ENCODE measurements around the gene TLE2. TPM values are rescaled to one million over a fixed set of nuclear protein-coding genes. Genes with fewer than 3 reads are reported as not detected.

TLE2 gene
- total and polyA plus RNA-seq, 9 of the 15 experiments (the other 6 are each of a cell fraction or from before 2014, with no cell fraction given): 0.35 to 13.1 (median 6.2) TPM

GRCh38 chr19:2977001-2977745, 51.9 kb downstream of the TLE2 start, which contains the start of gene TLE6:
Gene TLE6 (plus strand): TSS chr19:2977564. CDS start chr19:2978234, 670 bp downstream.
- ATAC-seq (peak; percentile 99), DNase-seq (ENCODE audit: extremely low read depth in 1 of 4, low spot score in 3 of 4) (peak; percentile 98 to 99 (median 99)), FAIRE-seq (peak; percentile 97)
- Histone ChIP-seq H4K20me1 (replicated peaks; ENCODE audit: control insufficient read depth, insufficient read depth, low read length) (no peaks in the 10 kb centered on the region), H3K27ac (ENCODE audit: extremely low read depth, low read depth, low read length) (peak within 1 kb of the TSS; percentile 73), H3K9me3 (replicated peaks; ENCODE audit: control insufficient read depth, insufficient read depth, low read depth, low read length) (no peaks in the 10 kb centered on the region), H2AFZ (ENCODE audit: low read depth, low read length) (peak within 1 kb of the TSS; percentile 98), H3K4me2 (ENCODE audit: insufficient read depth, low read length) (peak within 1 kb of the TSS; percentile 89), H3K4me3 (peak within 1 kb of the TSS; percentile 49), H3K36me3 (ENCODE audit: control insufficient read depth, insufficient read depth, low read length) (no peaks in the 10 kb centered on the region), H3K27me3 (ENCODE audit: control insufficient read depth in 2 of 2, insufficient read depth in 2 of 2, low read length in 2 of 2) (no peaks in the 10 kb centered on the region), H3K9ac (ENCODE audit: insufficient read depth in 1 of 2, low read depth in 2 of 2, low read length in 2 of 2) (peak within 1 kb of the TSS; percentile 54 to 89), H3K79me2 (ENCODE audit: control insufficient read depth, insufficient read depth, low read length) (no peaks in the 10 kb centered on the region), H3K4me1 (replicated peaks in 1 of 2; ENCODE audit: control insufficient read depth in 2 of 2, insufficient read depth in 2 of 2, low read length in 2 of 2) (peaks cover 15 to 39% of the 10 kb centered on the region in 2 experiments), H3K9me1 (ENCODE audit: control insufficient read depth, insufficient read depth, low read length) (no peaks in the 10 kb centered on the region)
- ChIA-PET CTCF (ENCODE audit: low intra/inter-chr PET ratio) (no interaction called here), POLR2A (interaction anchor here (0.5 to 1.4 kb wide), 9 partner anchors 9 to 59 kb away, joined by 3 to 5 read pairs (median 3); no protein-coding TSS in a partner anchor)
- in situ Hi-C loops (cut with MboI) (no loop called here), intact Hi-C loops (cut with micrococcal nuclease) (loop anchor here (1.0 kb wide), 1 partner anchor 58 kb away; no protein-coding TSS in a partner anchor)
- under 1% methylated on average over 44 of the region's 51 CpGs for WGBS (ENCODE audit: insufficient coverage, low coverage, missing lambda C conversion rate)
- no TSS peak for BruUV-seq (replicated peaks)
- TF ChIP-seq THRA (IDR thresholded peaks at IDR 0.05) (no peak; the same call in none of the 2 replicates), ASH1L (IDR thresholded peaks at IDR 0.05; ENCODE audit: borderline replicate concordance, low read depth, partially characterized antibody) (peak; percentile 79), E2F5 (CRISPR knock-in tag; IDR thresholded peaks at IDR 0.05) (no peak), BCL6 (CRISPR knock-in tag; IDR thresholded peaks at IDR 0.05) (no peak), ZNF518B (CRISPR knock-in tag; IDR thresholded peaks at IDR 0.05) (no peak), HDAC3 (IDR thresholded peaks at IDR 0.05; ENCODE audit: borderline replicate concordance, partially characterized antibody) (no peak), NFRKB (IDR thresholded peaks at IDR 0.05; ENCODE audit: low read depth) (0 out of 2 replicates have a peak, but pooled peaks have one; percentile 28), WHSC1 (IDR thresholded peaks at IDR 0.05; ENCODE audit: low read length) (no peak), ERF (CRISPR knock-in tag; IDR thresholded peaks at IDR 0.05) (no peak), SPI1 (IDR thresholded peaks at IDR 0.05; ENCODE audit: borderline replicate concordance, low read depth, low read length) (0 out of 2 replicates have a peak, but pooled peaks have one; percentile 26), RCOR1 (IDR thresholded peaks at IDR 0.05; ENCODE audit: borderline replicate concordance in 1 of 2, low read depth in 2 of 2, low read length in 2 of 2) (0 out of 4 replicates have a peak, but pooled peaks of 1 of the 2 experiments have one; percentile 15), XRCC3 (IDR thresholded peaks at IDR 0.05) (no peak), HCFC1 (IDR thresholded peaks at IDR 0.05; ENCODE audit: low read depth, low read length) (0 out of 2 replicates have a peak, but pooled peaks have one; percentile 9), GABPB2 (CRISPR knock-in tag; conservative IDR thresholded peaks at IDR 0.05) (no peak), TOE1 (IDR thresholded peaks at IDR 0.05; ENCODE audit: borderline replicate concordance) (peak; percentile 56; the same call in 1 of the 2 replicates), TOE1 (CRISPR knock-in tag; IDR thresholded peaks at IDR 0.05; ENCODE audit: borderline replicate concordance, low read depth) (no peak)
